ENCODE results near the gene TBCK.

The TBCK gene

DNA sequence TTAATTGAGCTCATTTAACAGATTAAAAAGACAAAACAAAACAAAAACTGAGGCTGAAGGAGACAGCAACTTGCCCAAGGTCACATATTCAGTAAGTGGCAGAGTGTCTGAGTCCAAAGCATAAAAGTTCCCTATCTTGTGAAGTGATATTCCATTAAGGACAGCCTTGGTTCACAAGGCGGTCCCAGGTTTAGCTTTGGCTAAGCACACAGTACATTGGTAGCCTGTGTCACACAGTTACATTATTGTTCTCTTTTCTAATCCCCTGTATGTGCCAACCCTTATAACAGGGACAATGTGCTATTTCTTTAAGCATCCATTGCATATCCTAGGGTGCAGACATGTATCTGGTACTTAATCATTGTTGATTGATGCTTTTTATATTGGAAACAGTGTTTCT, 280.8 kb downstream of the TBCK start:
- DNase-seq = no peak

DNA sequence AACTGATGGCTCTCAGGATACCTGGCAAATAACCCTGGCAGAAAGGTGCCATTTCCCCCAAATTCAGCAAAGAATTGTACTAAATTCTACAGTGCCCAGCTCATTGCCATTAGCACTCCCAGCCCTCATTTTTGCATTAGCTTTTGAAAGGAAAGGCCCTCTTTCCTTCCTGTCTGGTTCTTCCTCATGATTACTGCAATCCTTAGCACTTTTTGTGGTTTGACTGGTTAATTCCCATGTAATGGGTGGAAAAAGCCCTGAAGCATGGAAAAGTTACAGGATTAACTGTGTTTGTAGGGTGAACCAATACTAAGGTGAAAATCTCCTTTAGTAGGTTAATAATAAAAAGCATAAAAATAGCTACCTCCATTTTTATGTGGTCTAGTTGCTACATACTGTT, 281.3 kb downstream of the TBCK start:
- DNase-seq = no peak

DNA sequence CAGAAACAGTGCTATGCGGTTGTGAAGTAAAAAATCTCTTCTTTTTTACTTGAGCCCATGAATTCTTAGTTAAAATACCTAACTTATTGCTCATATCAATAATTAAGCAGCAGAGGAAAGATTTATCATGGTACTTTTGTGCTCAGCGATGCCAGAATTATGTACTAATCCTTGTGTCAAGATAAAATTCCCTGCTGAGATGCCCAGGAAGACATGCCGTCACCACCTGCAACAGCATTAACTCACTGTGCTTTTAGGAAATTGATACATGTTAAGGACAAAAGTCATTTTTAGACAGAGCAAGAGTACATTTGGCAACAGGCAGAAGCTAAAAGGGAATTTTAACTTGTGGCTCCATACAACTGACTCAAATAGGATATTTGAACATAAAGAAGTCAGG, 281.8 kb downstream of the TBCK start:
- no peak for DNase-seq

DNA sequence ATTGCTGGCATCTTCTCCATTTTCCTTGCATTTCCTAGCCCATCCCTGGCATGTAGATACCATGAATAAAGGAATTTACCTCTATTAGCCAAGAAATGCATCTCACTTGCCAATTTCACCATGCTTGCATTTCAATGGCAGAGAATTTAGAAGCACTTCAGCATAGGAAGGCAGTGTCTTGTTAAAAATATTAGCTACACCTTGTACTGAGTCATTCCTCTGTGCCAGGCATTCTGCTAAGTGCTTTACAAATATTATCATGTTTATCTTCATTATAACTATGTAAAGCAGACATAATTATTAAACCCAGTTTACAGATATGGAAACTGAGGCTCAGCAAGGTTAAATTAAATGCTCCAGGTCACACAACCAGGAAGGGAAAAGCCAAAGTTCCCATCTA, 282.5 kb downstream of the TBCK start:
- DNase-seq = no peak

DNA sequence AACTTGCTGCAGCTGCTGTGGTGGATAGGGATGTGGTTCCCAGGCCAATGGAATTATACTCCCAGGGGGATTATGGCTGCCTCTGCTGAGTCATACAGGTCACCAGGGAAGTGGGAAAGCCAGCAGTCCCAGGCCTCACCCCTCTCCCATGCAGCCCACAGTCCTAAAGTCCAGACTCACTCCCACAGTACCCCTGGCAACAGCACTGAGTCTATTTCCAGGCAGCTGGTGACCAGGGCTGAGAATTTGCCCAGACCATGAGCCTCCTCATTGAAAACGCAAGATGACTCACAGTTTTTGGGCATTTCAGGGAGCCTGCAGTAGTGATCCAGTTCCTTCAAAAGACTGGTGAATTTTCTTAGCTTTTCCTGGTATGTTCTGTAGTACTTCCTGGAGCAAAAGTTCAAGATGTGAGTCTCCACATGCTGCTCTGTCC, 283.1 kb downstream of the TBCK start:
- no peak for DNase-seq

DNA sequence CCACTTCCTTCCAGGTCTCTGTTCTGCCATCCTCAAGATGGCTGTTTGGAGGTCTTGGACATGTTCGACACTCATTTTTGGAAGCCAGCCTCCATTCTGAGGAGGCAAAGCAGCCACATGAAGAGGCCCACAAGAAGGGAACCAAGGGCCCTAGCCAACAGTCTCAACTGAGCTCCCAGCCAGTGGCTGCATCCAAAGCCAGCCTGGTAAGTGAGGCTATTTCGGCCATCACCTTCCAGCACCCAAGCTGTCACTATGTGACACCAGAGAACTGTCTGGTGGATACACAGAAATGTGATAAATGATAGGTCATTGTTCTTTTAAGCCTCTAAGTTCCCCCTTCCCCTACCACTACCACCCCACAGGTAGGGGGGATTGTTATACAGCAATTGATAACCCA, 293.6 kb downstream of the TBCK start:
- no peak for DNase-seq

DNA sequence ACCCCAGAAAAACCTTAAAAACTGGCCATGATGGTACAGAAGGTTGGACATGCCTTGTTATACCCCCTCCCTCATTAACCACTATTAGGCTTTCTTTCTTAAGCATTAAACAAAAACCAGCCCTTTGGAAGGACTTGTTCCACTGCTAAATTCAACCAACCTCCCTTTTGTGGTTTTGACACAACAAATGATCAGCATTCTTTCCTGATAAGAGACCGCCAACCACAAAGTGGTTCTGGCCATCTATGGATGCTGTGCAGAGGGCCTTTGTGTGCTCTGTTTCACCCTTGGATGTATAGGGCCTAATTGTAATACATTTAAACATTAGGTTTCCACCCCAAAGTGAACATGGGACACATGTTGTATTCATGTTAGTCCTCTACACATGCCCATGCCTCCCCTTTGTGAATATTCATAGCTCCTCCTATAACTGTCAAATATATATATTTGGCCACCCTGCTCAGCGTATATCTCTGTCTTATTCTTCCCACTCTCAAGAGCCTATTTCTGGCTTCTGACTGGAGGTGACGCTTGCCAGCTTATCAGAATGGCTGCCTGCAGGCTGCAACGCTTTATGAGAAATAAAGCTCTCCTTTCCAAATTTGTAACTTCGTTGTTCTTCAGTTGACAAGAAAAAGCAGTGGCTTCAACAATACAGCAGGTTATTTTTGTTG, 294.1 kb downstream of the TBCK start:
- DNase-seq = no peak

DNA sequence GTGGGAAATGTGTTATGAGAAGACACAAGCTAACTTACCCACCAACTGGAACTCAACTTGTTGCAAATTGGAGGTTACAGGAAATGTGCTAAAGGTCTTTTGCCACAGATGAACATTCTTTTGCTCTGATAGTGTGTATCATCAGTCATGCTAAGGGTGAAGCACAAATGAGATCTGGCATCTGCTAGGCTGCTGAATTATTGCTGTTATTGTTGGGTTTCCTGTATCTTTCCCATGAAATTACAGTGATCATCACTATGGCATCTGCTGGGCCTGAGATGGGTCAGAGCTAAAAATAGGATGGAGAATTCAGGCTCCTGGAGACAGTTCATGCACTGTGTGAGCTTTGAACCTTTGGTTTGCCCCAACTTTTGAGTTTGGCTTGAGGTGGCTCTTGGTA, 296.2 kb downstream of the TBCK start:
- DNase-seq = no peak

DNA sequence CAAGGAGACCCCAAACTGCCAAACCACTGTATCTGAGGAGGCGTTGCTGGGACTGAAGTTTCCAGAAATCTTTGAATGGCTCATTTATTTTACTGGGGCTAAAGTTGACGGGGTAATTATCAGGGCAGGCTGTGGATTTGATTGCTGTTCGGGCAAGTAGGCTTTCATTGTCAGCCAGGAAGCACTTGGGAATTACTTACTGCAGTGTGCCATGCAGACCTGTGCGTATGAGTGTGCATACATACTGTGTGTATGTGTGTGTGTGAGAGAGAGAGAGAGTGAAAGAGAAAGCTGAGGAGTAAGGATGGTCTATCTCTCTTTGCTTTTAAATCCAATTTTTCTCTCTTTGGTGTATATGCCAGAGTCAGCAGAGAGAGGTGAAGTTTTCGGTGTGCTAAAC, 298.0 kb downstream of the TBCK start:
- no peak for DNase-seq

DNA sequence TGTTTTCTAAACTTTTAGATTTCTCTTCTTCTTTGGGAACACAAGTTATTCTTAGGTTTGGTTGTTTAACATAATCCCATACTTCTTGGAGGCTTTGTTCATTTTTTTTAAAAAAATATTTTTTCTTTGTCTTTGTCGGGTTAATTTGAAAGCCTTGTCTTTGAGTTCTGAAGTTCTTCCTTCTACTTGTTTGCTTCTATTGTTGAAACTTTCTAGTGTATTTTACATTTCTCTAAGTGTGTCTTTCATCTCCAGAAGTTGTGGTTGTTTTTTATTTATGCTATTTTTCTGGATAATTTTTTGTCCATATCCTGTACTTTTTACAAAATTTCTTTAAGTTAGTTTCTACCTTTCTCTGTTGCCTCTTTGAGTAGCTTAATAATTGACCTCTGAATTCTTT, 304.6 kb downstream of the TBCK start:
- DNase-seq = no peak

DNA sequence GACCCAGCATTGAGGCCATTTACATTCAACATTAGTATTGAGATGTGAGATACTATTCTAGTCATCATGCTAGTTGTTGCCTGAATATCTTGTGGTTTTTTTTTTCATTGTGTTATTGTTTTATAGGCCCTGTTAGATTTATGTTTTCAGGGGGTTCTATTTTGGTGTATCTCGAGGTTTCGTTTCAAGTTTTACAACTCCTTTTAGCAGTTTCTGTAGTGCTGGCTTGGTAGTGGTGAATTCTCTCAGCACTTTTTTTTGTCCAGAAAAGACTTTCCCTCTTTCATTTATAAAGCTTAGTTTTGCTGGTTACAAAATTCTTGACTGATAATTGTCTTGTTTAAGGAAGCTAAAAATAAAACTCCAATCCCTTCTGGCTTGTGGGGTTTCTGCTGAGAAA, 305.2 kb downstream of the TBCK start:
- no peak for DNase-seq

DNA sequence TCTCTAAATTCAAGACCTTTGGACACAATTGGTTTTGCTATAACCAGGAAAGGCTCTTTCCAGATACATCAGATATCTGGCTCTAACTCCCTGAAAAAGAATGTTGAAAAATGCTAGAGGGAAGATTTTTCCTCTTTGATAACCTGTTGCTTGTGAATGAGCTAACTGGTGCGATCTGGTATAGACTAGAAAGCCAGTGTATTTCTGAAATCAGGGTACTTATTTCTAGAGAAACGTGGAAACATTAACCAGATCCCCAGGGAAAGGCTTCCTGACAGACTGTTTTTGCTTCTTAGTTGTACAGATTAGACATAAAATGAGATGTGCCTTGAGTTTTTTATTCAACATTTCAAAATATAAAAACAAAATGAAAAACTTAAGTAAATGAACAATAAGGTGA, 313.0 kb downstream of the TBCK start:
- DNase-seq = no peak

DNA sequence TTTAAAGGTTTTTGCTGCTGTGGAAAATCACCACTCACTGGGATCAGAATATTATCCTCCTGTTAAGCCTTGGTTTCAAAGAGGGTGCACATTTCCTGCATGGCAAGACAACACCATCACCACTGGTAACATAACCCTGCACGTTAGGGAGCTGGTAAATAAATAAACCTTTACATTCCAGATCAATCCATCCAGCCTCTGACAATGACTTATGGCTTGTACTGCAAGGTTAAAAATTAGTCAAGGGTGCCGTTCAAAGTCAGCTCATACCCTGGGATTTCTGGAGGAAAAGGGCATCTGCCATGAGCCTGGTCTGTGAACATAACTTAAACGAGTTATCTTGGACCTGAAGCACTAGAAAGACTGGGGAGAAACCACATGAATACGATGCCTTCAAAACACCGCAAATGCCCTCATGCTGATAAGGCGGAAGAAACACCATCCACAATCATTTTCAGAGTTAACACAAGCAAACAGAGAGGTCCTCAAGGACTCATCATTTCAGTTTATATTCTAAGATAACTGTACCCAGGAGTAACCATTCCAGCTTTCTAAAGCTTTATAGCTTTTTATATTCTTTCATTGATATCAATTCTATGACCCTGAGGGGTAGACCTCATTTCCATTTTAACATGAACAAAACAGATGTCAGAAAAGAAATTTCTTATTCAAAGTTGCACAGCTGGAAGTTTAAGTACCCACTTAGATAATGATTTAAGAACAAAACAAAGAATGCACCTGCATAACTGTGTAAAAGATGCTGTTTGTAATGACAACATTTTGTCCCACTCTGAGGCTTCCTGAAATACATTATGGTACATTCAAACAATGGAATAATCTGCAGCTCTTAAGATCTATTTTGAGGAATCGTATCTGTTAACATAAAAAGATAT, 317.6 kb downstream of the TBCK start:
- no peak for DNase-seq

DNA sequence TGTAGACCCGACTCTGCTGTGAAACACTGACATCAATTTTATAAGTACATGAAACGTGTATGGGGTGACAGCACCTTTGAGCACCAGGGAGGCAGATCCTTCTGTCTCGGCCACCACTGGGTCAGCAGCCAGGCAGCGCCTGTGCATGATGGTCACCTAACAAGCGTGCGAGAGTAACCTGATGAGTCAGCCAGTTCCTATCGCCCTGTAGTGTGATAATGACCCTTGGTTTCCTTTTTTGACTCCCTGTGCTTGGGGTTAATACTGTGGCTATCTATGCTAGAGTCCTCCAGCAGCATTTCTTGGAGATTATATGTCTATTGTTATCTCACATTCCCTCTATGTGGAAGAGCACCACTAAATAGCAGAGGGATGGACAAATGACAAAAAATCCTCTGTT, 319.2 kb downstream of the TBCK start:
- no peak for DNase-seq

DNA sequence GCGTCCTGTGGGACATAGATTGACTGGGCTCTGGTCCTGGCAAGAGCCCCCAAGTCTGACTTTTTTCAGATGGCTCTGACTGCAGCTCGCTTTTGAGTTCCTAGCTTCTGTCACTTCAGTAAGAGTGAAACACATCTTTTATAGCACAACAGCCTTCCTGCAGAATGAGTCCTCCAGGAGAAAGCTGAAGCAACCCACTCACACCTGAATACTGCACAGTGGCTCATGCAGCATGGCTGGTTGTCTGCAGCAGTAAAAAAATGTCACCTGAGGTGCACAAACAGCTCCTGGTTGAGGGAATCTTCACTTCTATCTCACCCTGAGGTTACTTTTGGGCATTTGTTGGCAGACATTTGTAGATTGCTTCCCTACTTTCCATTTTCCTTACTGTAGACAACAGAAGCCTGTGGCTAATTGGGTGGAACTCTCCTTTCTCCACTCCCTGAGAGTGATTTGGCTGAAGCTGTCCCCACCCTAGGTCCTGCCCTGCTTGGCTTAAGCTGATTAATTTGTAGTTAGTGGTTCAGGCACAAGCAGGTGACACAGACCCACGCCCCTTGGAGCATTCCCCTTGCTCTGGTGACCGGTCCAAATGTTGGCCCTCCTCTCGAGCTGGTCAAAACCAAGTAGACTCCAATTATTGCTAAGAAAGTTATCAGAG, 321.0 kb downstream of the TBCK start:
- DNase-seq = no peak

DNA sequence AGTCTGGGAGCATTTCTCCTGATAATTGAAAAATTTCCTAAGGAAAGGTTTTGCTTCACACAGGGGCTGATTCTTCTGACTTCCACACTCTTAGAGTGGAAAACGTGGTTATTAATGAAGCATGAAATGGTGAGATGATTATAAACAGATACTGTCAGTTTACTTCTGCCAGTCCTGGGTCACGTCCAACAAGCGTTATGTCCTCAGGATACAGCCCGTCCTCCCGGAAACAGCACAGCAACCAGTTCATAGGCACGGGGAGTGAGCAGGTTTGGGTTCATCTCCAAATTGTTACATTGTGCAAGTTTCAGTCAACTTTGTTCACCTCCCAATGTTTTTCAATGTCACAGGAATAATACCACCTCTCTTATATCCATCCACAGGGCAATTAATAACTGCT, 321.9 kb downstream of the TBCK start:
- DNase-seq = no peak

DNA sequence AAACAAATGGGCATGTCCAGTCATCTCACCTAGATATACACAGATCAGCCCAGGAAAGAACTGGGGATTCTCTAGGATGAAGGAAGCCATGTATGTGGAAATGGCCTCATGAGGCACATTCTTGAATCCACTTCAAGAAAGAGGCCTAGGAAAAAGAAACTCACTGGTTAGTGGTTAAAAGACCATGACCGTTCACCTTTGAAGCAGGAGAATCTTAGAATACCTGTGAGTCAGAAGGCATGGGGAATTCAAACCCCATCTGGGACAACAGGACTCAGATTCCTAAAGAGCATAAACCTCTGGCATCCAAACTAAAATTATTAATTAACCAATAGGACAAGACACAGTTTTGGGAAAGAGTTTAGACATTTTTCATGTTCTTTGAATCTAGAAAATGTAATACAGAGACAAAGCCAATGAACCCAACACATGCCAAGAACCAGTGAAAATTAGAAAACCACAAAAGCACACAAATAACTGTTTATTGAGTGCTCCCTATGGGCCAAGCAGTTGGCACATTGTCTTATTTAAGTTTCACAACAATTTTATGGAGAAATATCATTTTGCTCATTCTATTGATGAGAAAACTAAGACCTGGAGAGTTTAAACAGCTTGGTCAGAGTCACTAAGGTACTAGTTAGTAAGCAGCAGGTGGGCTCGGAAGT, 323.2 kb downstream of the TBCK start:
- DNase-seq = no peak

DNA sequence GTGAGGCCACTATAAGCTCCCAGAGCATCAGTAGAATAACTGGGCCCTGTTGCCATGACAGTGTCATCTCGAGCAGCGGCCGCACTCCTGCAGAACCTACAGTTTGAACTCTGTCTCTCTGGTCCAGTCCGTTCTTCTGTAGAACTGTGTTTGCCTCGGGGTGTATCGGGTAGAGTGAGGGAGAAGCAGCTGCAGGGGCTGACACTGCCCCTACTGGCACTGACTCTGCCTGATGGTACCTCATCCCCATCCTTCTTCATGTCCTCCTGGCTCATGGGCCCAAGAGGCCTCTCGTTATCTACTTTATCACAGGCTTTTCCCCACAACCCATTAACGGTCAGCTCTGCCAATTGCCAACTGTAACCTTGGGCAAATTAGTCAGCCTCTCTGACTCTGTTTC, 324.3 kb downstream of the TBCK start:
- DNase-seq = no peak

Data from NCI-H1694 treated with DMSO at 0.1 percent for 48 hours (cell line).